Lung (tissue), 12 donors: ENCODE data around the gene OR1F1. TPM values are rescaled to one million over a fixed set of nuclear protein-coding genes. Genes with fewer than 3 reads are reported as not detected.
A peak's percentile ranks its signal among the peaks of the same experiment; 100 is the strongest.

Experiments
- ATAC-seq: fragments of 200-7000 bp; cut with Tn5 transposase; one replicate; pipeline ENCODE4 v1.9.1; 2020; ENCODE audit warnings: moderate number of reproducible peaks; ENCODE audit not compliant: insufficient read depth, low FRiP score
- DNase-seq, 3 donors: peaks; one replicate each; pipeline ENCODE4 v3.0.0-alpha.2; 2013 to 2017
- H3K27ac ChIP-seq, 2 donors: one replicate each; pipeline ENCODE4 v1.5.1; 2013; ENCODE audit warnings: mild to moderate bottlenecking in 2 of 2, moderate library complexity in 2 of 2, control low read depth in 1 of 2, inconsistent platforms in 1 of 2, low read depth in 1 of 2, low read length in 1 of 2
- H3K27me3 ChIP-seq, 3 donors: one replicate each; pipeline ENCODE4 v1.5.1; 2013; ENCODE audit warnings: low read length in 2 of 3; ENCODE audit not compliant: control insufficient read depth in 3 of 3, insufficient read depth in 3 of 3
- H3K36me3 ChIP-seq, 4 donors: one replicate each; pipeline ENCODE4 v1.5.1; 2013; ENCODE audit warnings: low read length in 4 of 4, mild to moderate bottlenecking in 1 of 4, moderate library complexity in 1 of 4; ENCODE audit not compliant: control insufficient read depth in 4 of 4, insufficient read depth in 4 of 4
- H3K4me1 ChIP-seq, 5 donors: one replicate each; pipeline ENCODE4 v1.5.1; 2013; ENCODE audit warnings: low read length in 5 of 5, mild to moderate bottlenecking in 2 of 5, moderate library complexity in 1 of 5; ENCODE audit not compliant: control insufficient read depth in 5 of 5, insufficient read depth in 5 of 5
- H3K4me3 ChIP-seq: one replicate; pipeline ENCODE4 v1.5.1; 2013; ENCODE audit warnings: mild to moderate bottlenecking, control low read depth, moderate library complexity
- H3K9ac ChIP-seq, 2 donors: one replicate each; pipeline ENCODE4 v1.5.1; 2013; ENCODE audit warnings: low read length in 2 of 2, control low read depth in 1 of 2; ENCODE audit not compliant: insufficient read depth in 1 of 2
- H3K9me3 ChIP-seq, 4 donors: one replicate each; pipeline ENCODE4 v1.5.1; 2013; ENCODE audit warnings: low read length in 3 of 4, mild to moderate bottlenecking in 1 of 4, moderate library complexity in 1 of 4; ENCODE audit not compliant: control insufficient read depth in 4 of 4, insufficient read depth in 3 of 4
- CTCF ChIP-seq: IDR thresholded peaks from 2 replicates; pipeline ENCODE4 v1.5.1; 2012; ENCODE audit warnings: mild to moderate bottlenecking; ENCODE audit errors: control extremely low read depth, extremely low read depth
- WGBS, 2 donors: extraction: QIAGEN DNeasy Blood & Tissue Kit; methylation state at CpG; one replicate each; pipeline ENCODE4 v1.1.7; 2013; 5-methylcytosine and 5-hydroxymethylcytosine counted together
- polyA plus RNA-seq, 2 donors: library from polyadenylated mRNA; stranded (reverse); fragments of 200-250 nt; gene quantifications; one replicate each; pipeline ENCODE4 v1.2.1, GENCODE V29; 2013
- total RNA-seq, 2 donors: library from RNA; depleted of rRNA in 1 of 2; stranded (reverse); fragments of >200 nt in 1 of 2; gene quantifications; one replicate each; pipeline ENCODE4 v1.2.1, GENCODE V29; 2014 to 2021
- donor health status: control.
- donor health status: control.
- donor health status: Bipolar disorder and iron deficiency.
- donor health status: healthy.
- donor health status: DM: yes; HTN: yes; CAD: no.

Gene OR1F1
- total and polyA plus RNA-seq, 4 donors: not detected

GRCh38 chr16:3158026-3158509 lies 29.9 kb upstream of the OR1F1 start:
- H3K36me3 ChIP-seq: no peaks in the 10 kb centered on the region
- peak overlapping the region in 1 of 2 donors; percentile 61 for H3K9ac ChIP-seq
- H3K4me3 ChIP-seq: peak overlapping the region; percentile 79
- peaks cover 0 to 4% (median 1%) of the 10 kb centered on the region in 4 donors for H3K9me3 ChIP-seq
- DNase-seq (peak in 2 of 3 donors; percentile 21 to 30), ATAC-seq (peak; percentile 12)
- H3K4me1 ChIP-seq: peaks cover 0 to 14% (median 8%) of the 10 kb centered on the region in 5 donors
- peak overlapping the region; percentile 81 to 93 for H3K27ac ChIP-seq
- 0% methylated on average over 26 to 27 of the region's 27 CpGs for WGBS, 2 donors
- peaks cover 0 to 38% (median 14%) of the 10 kb centered on the region in 3 donors for H3K27me3 ChIP-seq
- no peak for TF ChIP-seq CTCF

GRCh38 chr16:3158510-3159314 lies 29.3 kb upstream of the OR1F1 start:
- ATAC-seq: peak; percentile 86
- peak; percentile 70 to 78 (median 76) for DNase-seq
- H3K9me3 ChIP-seq: peaks cover 0 to 4% (median 1%) of the 10 kb centered on the region in 4 donors
- H3K4me3 ChIP-seq: peak overlapping the region; percentile 79
- peaks cover 0 to 38% (median 16%) of the 10 kb centered on the region in 3 donors for H3K27me3 ChIP-seq
- no peak for TF ChIP-seq CTCF
- 1% methylated on average over 63 to 70 of the region's 70 CpGs for WGBS, 2 donors
- H3K27ac ChIP-seq: peak overlapping the region; percentile 81 to 93
- H3K4me1 ChIP-seq: peaks cover 0 to 14% (median 8%) of the 10 kb centered on the region in 5 donors
- no peak overlapping the region for H3K9ac ChIP-seq
- no peaks in the 10 kb centered on the region for H3K36me3 ChIP-seq

GRCh38 chr16:3161235-3162018 lies 26.6 kb upstream of the OR1F1 start:
- Histone ChIP-seq H3K9ac (no peak overlapping the region), H3K9me3 (peaks cover 0 to 2% (median 0%) of the 10 kb centered on the region in 4 donors), H3K27me3 (peaks cover 0 to 28% (median 20%) of the 10 kb centered on the region in 3 donors), H3K27ac (no peak overlapping the region), H3K4me1 (peaks cover 0 to 14% (median 8%) of the 10 kb centered on the region in 5 donors), H3K36me3 (no peaks in the 10 kb centered on the region), H3K4me3 (no peak overlapping the region)
- DNase-seq (no peak), ATAC-seq (no peak)
- 87 to 92% methylated on average over 36 of the region's 36 CpGs for WGBS, 2 donors
- TF ChIP-seq CTCF: no peak
